Mucosa of descending colon (tissue), 3 donors: Measurements from ENCODE around the gene MORN5. TPM values are rescaled to one million over a fixed set of nuclear protein-coding genes. Genes with fewer than 3 reads are reported as not detected.

Experiments
- ATAC-seq: fragments of 200-7000 bp; cut with Tn5 transposase; one replicate; pipeline ENCODE4 v1.9.1; 2020; ENCODE audit warnings: mild to moderate bottlenecking, moderate library complexity
- DNase-seq, 3 donors: peaks; one replicate each; pipeline ENCODE4 v3.0.0-alpha.2; 2020
- H3K36me3 ChIP-seq: fragments of 200-600 bp; one replicate; pipeline ENCODE4 v1.8.0; 2021; ENCODE audit warnings: low read depth, mild to moderate bottlenecking
- H3K4me1 ChIP-seq: fragments of 200-600 bp; one replicate; pipeline ENCODE4 v1.8.0; 2021; ENCODE audit warnings: low read depth, mild to moderate bottlenecking
- H3K4me3 ChIP-seq: fragments of 200-600 bp; one replicate; pipeline ENCODE4 v1.8.0; 2021; ENCODE audit warnings: mild to moderate bottlenecking
- H3K9me3 ChIP-seq: fragments of 200-600 bp; one replicate; pipeline ENCODE4 v1.8.0; 2021; ENCODE audit warnings: mild to moderate bottlenecking
- intact Hi-C, 2 donors: fragments of 100-400 bp; cut with DNase I in 1 of 2; cut with micrococcal nuclease in 1 of 2; formaldehyde crosslinking; loops; one replicate each; pipeline versions ENCODE4 v1.11.0 to v1.11.1; 2022; cut with DNase I, micrococcal nuclease
- total RNA-seq, 3 donors: library from RNA; stranded (reverse); fragmentation: NEBNext Ultra II Directional in 2 of 3; extraction: Animal tissue kit (Norgen Biotek cat#: 25700) in 2 of 3; gene quantifications; one replicate each; pipeline versions ENCODE4 v1.2.1 to v1.2.4, GENCODE V29; 2021 to 2023
- TF ChIP-seq, protein P1 (sequence below): fragments of 200-600 bp; IDR thresholded peaks from one replicate; pipeline ENCODE4 v1.8.0; 2022; ENCODE audit warnings: antibody characterized with exemption, mild to moderate bottlenecking
- donor health status: DM: no; HTN: no; CAD: no; lungs with moderate emphysema.
- donor health status: DM: no; HTN: no; CAD: no.
- donor health status: DM: no; HTN: yes; CAD: no.

The MORN5 gene
- total RNA-seq, 3 donors from 2014 or later: 1.6 to 21.2 TPM; not detected in 1

GRCh38 chr9:122226758-122227574 is 67.3 kb downstream of the MORN5 start:
- ATAC-seq (peak; percentile 10), DNase-seq (no peak)
- no peaks in the 10 kb centered on the region for H3K36me3 ChIP-seq
- TF ChIP-seq, protein P1, sequence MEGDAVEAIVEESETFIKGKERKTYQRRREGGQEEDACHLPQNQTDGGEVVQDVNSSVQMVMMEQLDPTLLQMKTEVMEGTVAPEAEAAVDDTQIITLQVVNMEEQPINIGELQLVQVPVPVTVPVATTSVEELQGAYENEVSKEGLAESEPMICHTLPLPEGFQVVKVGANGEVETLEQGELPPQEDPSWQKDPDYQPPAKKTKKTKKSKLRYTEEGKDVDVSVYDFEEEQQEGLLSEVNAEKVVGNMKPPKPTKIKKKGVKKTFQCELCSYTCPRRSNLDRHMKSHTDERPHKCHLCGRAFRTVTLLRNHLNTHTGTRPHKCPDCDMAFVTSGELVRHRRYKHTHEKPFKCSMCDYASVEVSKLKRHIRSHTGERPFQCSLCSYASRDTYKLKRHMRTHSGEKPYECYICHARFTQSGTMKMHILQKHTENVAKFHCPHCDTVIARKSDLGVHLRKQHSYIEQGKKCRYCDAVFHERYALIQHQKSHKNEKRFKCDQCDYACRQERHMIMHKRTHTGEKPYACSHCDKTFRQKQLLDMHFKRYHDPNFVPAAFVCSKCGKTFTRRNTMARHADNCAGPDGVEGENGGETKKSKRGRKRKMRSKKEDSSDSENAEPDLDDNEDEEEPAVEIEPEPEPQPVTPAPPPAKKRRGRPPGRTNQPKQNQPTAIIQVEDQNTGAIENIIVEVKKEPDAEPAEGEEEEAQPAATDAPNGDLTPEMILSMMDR: no peak
- no peaks in the 10 kb centered on the region for H3K9me3 ChIP-seq
- H3K4me1 ChIP-seq: peaks cover 15% of the 10 kb centered on the region
- intact Hi-C loops: loop anchor here in 1 of 2 donors (10.0 kb wide), 1 partner anchor 58 kb away; no protein-coding TSS in a partner anchor
- H3K4me3 ChIP-seq: no peak overlapping the region

DNA sequence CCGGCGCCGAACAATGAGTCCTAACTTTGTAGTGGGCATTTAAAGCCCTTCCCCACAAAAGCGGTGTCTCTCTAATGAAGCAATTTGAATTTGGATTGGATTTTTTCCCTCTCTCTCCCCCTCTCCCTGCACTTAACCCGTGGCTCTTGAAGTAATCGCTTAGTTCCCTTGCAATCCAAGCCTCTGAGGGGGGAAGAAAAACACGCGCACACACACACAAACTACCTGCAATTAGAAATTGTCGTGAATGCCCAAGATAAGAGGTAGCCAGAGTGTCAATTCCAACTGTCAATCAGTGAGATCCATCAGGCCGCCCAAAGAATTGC is 67.8 kb downstream of the MORN5 start:
- no peaks in the 10 kb centered on the region for H3K36me3 ChIP-seq
- ATAC-seq: no peak
- no peak overlapping the region for H3K4me3 ChIP-seq
- TF ChIP-seq, protein P1: no peak
- intact Hi-C loops: loop anchor here in 1 of 2 donors (10.0 kb wide), 1 partner anchor 57 kb away; no protein-coding TSS in a partner anchor
- DNase-seq: no peak
- no peaks in the 10 kb centered on the region for H3K9me3 ChIP-seq
- H3K4me1 ChIP-seq: peaks cover 15% of the 10 kb centered on the region

DNA sequence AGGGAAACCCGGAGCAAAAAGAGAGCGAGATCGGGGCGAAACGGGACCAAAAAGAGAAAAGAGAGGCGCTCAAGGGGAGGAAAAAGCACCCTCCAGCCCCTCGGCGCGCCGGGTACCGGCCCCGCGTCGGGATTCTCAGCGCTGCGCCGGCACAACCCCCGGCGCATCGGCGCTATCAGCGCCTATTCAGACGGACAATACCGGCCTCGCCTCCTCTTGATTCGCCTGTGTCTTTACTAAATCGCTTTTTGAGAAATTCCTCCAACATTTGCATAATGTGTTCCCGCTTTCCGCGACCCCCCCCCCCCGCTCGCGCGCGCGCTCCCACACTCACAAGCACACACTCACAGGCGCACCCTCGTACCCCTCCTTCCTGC is 68.5 kb downstream of the MORN5 start:
- TF ChIP-seq, protein P1: no peak

GRCh38 chr9:122228568-122229484 is 69.1 kb downstream of the MORN5 start, which contains the start of gene LHX6:
Gene LHX6 (minus strand): TSS chr9:122228957. CDS start chr9:122228740, 217 bp downstream.
- no peaks in the 10 kb centered on the region for H3K36me3 ChIP-seq
- intact Hi-C loops: loop anchor here in 1 of 2 donors (10.0 kb wide), 1 partner anchor 56 kb away; no protein-coding TSS in a partner anchor
- TF ChIP-seq, protein P1: no peak
- H3K4me1 ChIP-seq: peaks cover 15% of the 10 kb centered on the region
- no peak within 1 kb of the TSS for H3K4me3 ChIP-seq
- DNase-seq (no peak), ATAC-seq (peak; percentile 37)
- no peaks in the 10 kb centered on the region for H3K9me3 ChIP-seq

More for the DNA sequence above, 68.5 kb downstream of the MORN5 start:
- H3K4me1 ChIP-seq: peaks cover 15% of the 10 kb centered on the region
- H3K4me3 ChIP-seq: no peak overlapping the region
- intact Hi-C loops: loop anchor here in 1 of 2 donors (10.0 kb wide), 1 partner anchor 57 kb away; no protein-coding TSS in a partner anchor
- no peaks in the 10 kb centered on the region for H3K9me3 ChIP-seq
- H3K36me3 ChIP-seq: no peaks in the 10 kb centered on the region
- ATAC-seq (no peak), DNase-seq (no peak)

GRCh38 chr9:122229485-122229837 is 69.8 kb downstream of the MORN5 start:
- H3K36me3 ChIP-seq: no peaks in the 10 kb centered on the region
- intact Hi-C loops: loop anchor here in 1 of 2 donors (10.0 kb wide), 1 partner anchor 55 kb away; no protein-coding TSS in a partner anchor
- DNase-seq: no peak
- no peaks in the 10 kb centered on the region for H3K9me3 ChIP-seq
- H3K4me3 ChIP-seq: no peak overlapping the region
- no peak for ATAC-seq
- TF ChIP-seq, protein P1: no peak
- peaks cover 15% of the 10 kb centered on the region for H3K4me1 ChIP-seq
